Transverse colon (tissue), 4 donors: ENCODE results near the gene HDAC4. TPM values are rescaled to one million over a fixed set of nuclear protein-coding genes. Genes with fewer than 3 reads are reported as not detected.

Experiments
- DNase-seq: peaks from one replicate; pipeline ENCODE4 v3.0.0-alpha.2; 2019
- H3K27ac ChIP-seq, 4 donors: fragments of 200-600 bp; sonication (generic); 2 replicates each; pipeline ENCODE4 v1.5.1; 2016 to 2018; ENCODE audit warnings: inconsistent platforms in 4 of 4
- H3K27me3 ChIP-seq: fragments of 200-600 bp; sonication (generic); 2 replicates; pipeline ENCODE4 v1.5.1; 2017; ENCODE audit warnings: inconsistent platforms
- H3K36me3 ChIP-seq, 4 donors: fragments of 200-600 bp; sonication (generic); 2 replicates each; pipeline ENCODE4 v1.5.1; 2017 to 2019; ENCODE audit warnings: inconsistent platforms in 4 of 4
- H3K4me1 ChIP-seq, 4 donors: fragments of 200-600 bp; sonication (generic); 2 replicates each; pipeline ENCODE4 v1.5.1; 2017 to 2020; ENCODE audit warnings: inconsistent platforms in 4 of 4
- H3K4me3 ChIP-seq, 4 donors: fragments of 200-600 bp; sonication (generic); 1 replicate in 1 of 4; 2 replicates in 3 of 4; pipeline versions ENCODE4 v1.5.1 to v1.6.1; 2017 to 2019; ENCODE audit warnings: inconsistent platforms in 4 of 4
- H3K9me3 ChIP-seq, 2 donors: fragments of 200-600 bp; sonication (generic); 2 replicates each; pipeline ENCODE4 v1.5.1; 2017 to 2019; ENCODE audit warnings: inconsistent platforms in 2 of 2
- CTCF ChIP-seq, 5 experiments: fragments of 200-600 bp in 3 of 5; fragments of 450-650 bp in 2 of 5; sonication (generic) in 3 of 5; IDR thresholded peaks; 1 replicate in 2 of 5; 2 replicates in 3 of 5; pipeline ENCODE4 v1.5.1; 2016 to 2017; ENCODE audit warnings: antibody characterized with exemption in 5 of 5, inconsistent platforms in 3 of 5, mild to moderate bottlenecking in 2 of 5, moderate library complexity in 1 of 5
- EP300 ChIP-seq: sonication (generic); formaldehyde crosslinking; IDR thresholded peaks from one replicate; pipeline ENCODE4 v1.6.1; 2017; ENCODE audit warnings: antibody characterized with exemption, low read depth
- POLR2A ChIP-seq: fragments of 450-650 bp; IDR thresholded peaks from one replicate; pipeline ENCODE4 v1.6.1; 2016; ENCODE audit warnings: antibody characterized with exemption, mild to moderate bottlenecking, moderate library complexity
- POLR2AphosphoS5 ChIP-seq, 3 donors: sonication (generic); formaldehyde crosslinking; IDR thresholded peaks; one replicate each; pipeline ENCODE4 v1.6.1; 2016; ENCODE audit warnings: antibody characterized with exemption in 3 of 3
- WGBS, 2 donors: methylation state at CpG; one replicate each; pipeline ENCODE4 v1.1.5; 2018; ENCODE audit warnings: low coverage in 1 of 2; 5-methylcytosine and 5-hydroxymethylcytosine counted together
- in situ Hi-C, 4 donors: fragments of 200-750 bp; cut with MboI; loops; one replicate each; pipeline versions ENCODE4 v1.15.0 to v1.15.1; 2017; ENCODE audit warnings: low sequenced_read_pairs in 3 of 4, low pct_ligation_motif_present in 1 of 4, low pct_unique_long_range_greater_than_20kb in 1 of 4
- intact Hi-C: fragments of 100-400 bp; cut with DNase I; formaldehyde crosslinking; loops from one replicate; pipeline ENCODE4 v1.15.1; 2023; ENCODE audit warnings: low total_unique reads
- total RNA-seq, 4 donors: library from RNA; depleted of rRNA; stranded (reverse); fragments of >200 nt; gene quantifications; one replicate each; pipeline ENCODE4 v1.1.0, GENCODE V29; 2016

The HDAC4 gene
- total RNA-seq, 4 donors from 2014 or later, result 33.9 to 192 (median 112) TPM

GRCh38 chr2:239047420-239047819 is 353.4 kb downstream of the HDAC4 start:
- TF ChIP-seq POLR2A (no peak), CTCF (IDR thresholded peaks at IDR 0.05) (no peak), EP300 (no peak), POLR2AphosphoS5 (IDR thresholded peaks at IDR 0.05) (no peak)
- DNase-seq, result no peak
- H3K4me3 ChIP-seq, result no peak overlapping the region
- in situ Hi-C loops (loop anchor here in 1 of 4 donors (25.0 kb wide), 1 partner anchor 940 kb away; no protein-coding TSS in a partner anchor), intact Hi-C loops (no loop called here)
- H3K9me3 ChIP-seq, result no peaks in the 10 kb centered on the region
- H3K27me3 ChIP-seq, result no peaks in the 10 kb centered on the region
- H3K36me3 ChIP-seq, result peaks cover 0 to 8% (median 0%) of the 10 kb centered on the region in 4 donors
- WGBS, 2 donors, result 95% methylated on average over 7 of the region's 8 CpGs; no CpG with 5 or more reads in 1 of the 2 donors
- H3K27ac ChIP-seq, result no peak overlapping the region
- H3K4me1 ChIP-seq, result no peaks in the 10 kb centered on the region

GRCh38 chr2:239046822-239047221 is 354.0 kb downstream of the HDAC4 start:
- peaks cover 0 to 2% (median 0%) of the 10 kb centered on the region in 4 donors for H3K36me3 ChIP-seq
- no peak for DNase-seq
- intact Hi-C loops, result no loop called here
- H3K4me3 ChIP-seq, result no peak overlapping the region
- no peak overlapping the region for H3K27ac ChIP-seq
- no peak for TF ChIP-seq CTCF (IDR thresholded peaks at IDR 0.05)
- no peak for TF ChIP-seq POLR2A
- no peak for TF ChIP-seq EP300
- no peak for TF ChIP-seq POLR2AphosphoS5 (IDR thresholded peaks at IDR 0.05)
- no peaks in the 10 kb centered on the region for H3K4me1 ChIP-seq
- H3K9me3 ChIP-seq, result no peaks in the 10 kb centered on the region
- no peaks in the 10 kb centered on the region for H3K27me3 ChIP-seq
- in situ Hi-C loops, result loop anchor here in 1 of 4 donors (25.0 kb wide), 1 partner anchor 940 kb away; no protein-coding TSS in a partner anchor
- 93% methylated on average over 9 of the region's 9 CpGs; no CpG with 5 or more reads in 1 of the 2 donors for WGBS, 2 donors

DNA sequence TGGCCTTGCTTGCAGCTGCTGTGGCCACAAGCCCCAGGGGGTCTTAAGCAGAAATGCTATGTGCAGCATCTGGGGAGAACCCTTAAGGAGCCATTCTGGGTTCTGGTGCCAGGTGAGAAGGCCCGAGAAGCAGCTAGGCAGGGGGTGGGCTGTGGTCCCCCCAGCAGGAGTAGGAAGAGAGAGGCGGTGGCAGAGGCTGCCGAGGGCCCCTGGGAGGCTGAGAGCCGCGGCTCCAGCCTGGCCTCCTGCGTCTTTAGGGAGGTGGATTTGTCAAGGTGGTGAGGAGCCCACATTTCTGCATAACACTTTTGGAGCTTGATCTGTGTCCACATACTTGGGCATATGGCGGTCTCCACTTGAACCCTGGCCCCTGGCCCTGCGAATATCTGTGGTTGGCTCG is 356.5 kb downstream of the HDAC4 start:
- WGBS, 2 donors, result 84% methylated on average over 9 of the region's 9 CpGs; no CpG with 5 or more reads in 1 of the 2 donors
- TF ChIP-seq POLR2A (no peak), POLR2AphosphoS5 (IDR thresholded peaks at IDR 0.05) (no peak), EP300 (no peak), CTCF (IDR thresholded peaks at IDR 0.05) (no peak)
- H3K27ac ChIP-seq, result no peak overlapping the region
- H3K4me1 ChIP-seq, result no peaks in the 10 kb centered on the region
- DNase-seq, result no peak
- no peaks in the 10 kb centered on the region for H3K36me3 ChIP-seq
- in situ Hi-C loops, result loop anchor here in 1 of 4 donors (25.0 kb wide), 1 partner anchor 943 kb away; no protein-coding TSS in a partner anchor
- H3K9me3 ChIP-seq, result no peaks in the 10 kb centered on the region
- H3K27me3 ChIP-seq, result no peaks in the 10 kb centered on the region
- H3K4me3 ChIP-seq, result no peak overlapping the region
- intact Hi-C loops, result no loop called here

GRCh38 chr2:239043326-239043725 is 357.5 kb downstream of the HDAC4 start:
- in situ Hi-C loops, result loop anchor here in 1 of 4 donors (25.0 kb wide), 1 partner anchor 944 kb away; no protein-coding TSS in a partner anchor
- no peak for DNase-seq

More at GRCh38 chr2:239043326-239043725, 357.5 kb downstream of the HDAC4 start:
- Histone ChIP-seq H3K36me3 (no peaks in the 10 kb centered on the region), H3K4me3 (no peak overlapping the region), H3K9me3 (no peaks in the 10 kb centered on the region), H3K27me3 (no peaks in the 10 kb centered on the region), H3K27ac (no peak overlapping the region), H3K4me1 (no peaks in the 10 kb centered on the region)
- no peak for TF ChIP-seq CTCF (IDR thresholded peaks at IDR 0.05)
- no peak for TF ChIP-seq POLR2A
- TF ChIP-seq EP300, result no peak
- 90 to 98% methylated on average over 6 to 12 of the region's 12 CpGs for WGBS, 2 donors
- intact Hi-C loops, result no loop called here
